ENCODE results near the gene PRDM1.

GRCh38 chr6:106136845-106137244 lies 50.7 kb downstream of the PRDM1 start:
- no peak for TF ChIP-seq SP1 (IDR thresholded peaks at IDR 0.05)
- no peak for TF ChIP-seq FOXK2 (IDR thresholded peaks at IDR 0.05)
- TF ChIP-seq ELF4 (IDR thresholded peaks at IDR 0.05) = no peak
- no peak for TF ChIP-seq FOXA1 (IDR thresholded peaks at IDR 0.05)
- TF ChIP-seq CTBP1 (IDR thresholded peaks at IDR 0.05; ENCODE audit: borderline replicate concordance) = no peak
- no peak for TF ChIP-seq SUZ12 (IDR thresholded peaks at IDR 0.05)
- TF ChIP-seq BHLHE40 (IDR thresholded peaks at IDR 0.05; ENCODE audit: borderline replicate concordance) = no peak
- no peak for TF ChIP-seq HDGF (IDR thresholded peaks at IDR 0.05; ENCODE audit: borderline replicate concordance)
- TF ChIP-seq TARDBP (IDR thresholded peaks at IDR 0.05) = no peak
- TF ChIP-seq NFRKB (IDR thresholded peaks at IDR 0.05) = no peak
- no peak for TF ChIP-seq ARNT (IDR thresholded peaks at IDR 0.05)

All from HEK293T (cell line).